PC-3 (cell line): Measurements from ENCODE around the gene RAMP1.

Source experiments
- EZH2 ChIP-seq: fragments of 300-600 bp; sonication (generic); IDR thresholded peaks from one replicate; pipeline ENCODE4 v1.6.1; 2017; ENCODE audit warnings: antibody characterized with exemption, mild to moderate bottlenecking, low read length; ENCODE audit not compliant: unreplicated experiment
- TF ChIP-seq, protein P1 (sequence below): fragments of 300-600 bp; sonication (generic); conservative IDR thresholded peaks from 2 replicates; pipeline ENCODE4 v1.5.1; 2017; ENCODE audit warnings: antibody characterized with exemption, low read depth, mild to moderate bottlenecking, low read length

DNA sequence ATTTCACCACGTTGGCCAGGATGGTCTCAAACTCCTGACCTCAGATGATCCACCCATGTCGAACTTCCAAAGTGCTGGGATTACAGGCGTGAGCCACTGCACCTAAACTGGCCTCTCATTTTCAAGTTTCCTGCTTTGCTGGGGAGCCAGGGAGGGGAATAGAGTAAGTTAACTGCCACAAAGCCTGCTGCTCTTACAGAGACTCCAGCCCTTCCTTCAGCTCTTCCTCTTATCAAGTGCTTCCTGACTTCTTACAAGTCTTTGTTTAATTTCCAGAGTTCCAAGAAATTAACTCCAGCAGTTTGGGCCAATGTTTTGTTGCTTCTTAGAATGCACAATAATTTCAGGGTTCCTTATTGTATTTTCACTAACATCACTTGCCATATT, 83.1 kb downstream of the RAMP1 start:
- TF ChIP-seq EZH2: no peak
- TF ChIP-seq, protein P1, sequence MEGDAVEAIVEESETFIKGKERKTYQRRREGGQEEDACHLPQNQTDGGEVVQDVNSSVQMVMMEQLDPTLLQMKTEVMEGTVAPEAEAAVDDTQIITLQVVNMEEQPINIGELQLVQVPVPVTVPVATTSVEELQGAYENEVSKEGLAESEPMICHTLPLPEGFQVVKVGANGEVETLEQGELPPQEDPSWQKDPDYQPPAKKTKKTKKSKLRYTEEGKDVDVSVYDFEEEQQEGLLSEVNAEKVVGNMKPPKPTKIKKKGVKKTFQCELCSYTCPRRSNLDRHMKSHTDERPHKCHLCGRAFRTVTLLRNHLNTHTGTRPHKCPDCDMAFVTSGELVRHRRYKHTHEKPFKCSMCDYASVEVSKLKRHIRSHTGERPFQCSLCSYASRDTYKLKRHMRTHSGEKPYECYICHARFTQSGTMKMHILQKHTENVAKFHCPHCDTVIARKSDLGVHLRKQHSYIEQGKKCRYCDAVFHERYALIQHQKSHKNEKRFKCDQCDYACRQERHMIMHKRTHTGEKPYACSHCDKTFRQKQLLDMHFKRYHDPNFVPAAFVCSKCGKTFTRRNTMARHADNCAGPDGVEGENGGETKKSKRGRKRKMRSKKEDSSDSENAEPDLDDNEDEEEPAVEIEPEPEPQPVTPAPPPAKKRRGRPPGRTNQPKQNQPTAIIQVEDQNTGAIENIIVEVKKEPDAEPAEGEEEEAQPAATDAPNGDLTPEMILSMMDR: no peak
